Endothelial cell (in vitro differentiated cells): Measurements from ENCODE around the gene PARD3B. TPM values are rescaled to one million over a fixed set of nuclear protein-coding genes. Genes with fewer than 3 reads are reported as not detected.

ENCODE experiments used
- DNase-seq: peaks from one replicate; pipeline ENCODE4 v3.0.0; 2021; ENCODE audit warnings: low spot score
- H3K27ac Mint-ChIP-seq: one replicate; pipeline ENCODE4 v1.8.0; 2021; ENCODE audit warnings: mixed read lengths, inconsistent platforms; ENCODE audit not compliant: unreplicated experiment
- H3K27me3 Mint-ChIP-seq: one replicate; pipeline ENCODE4 v1.8.0; 2021; ENCODE audit warnings: mild to moderate bottlenecking, moderate library complexity, mixed read lengths, inconsistent platforms; ENCODE audit not compliant: unreplicated experiment
- H3K36me3 Mint-ChIP-seq: one replicate; pipeline ENCODE4 v1.8.0; 2021; ENCODE audit warnings: mild to moderate bottlenecking, low read depth, mixed read lengths, inconsistent platforms; ENCODE audit not compliant: unreplicated experiment
- H3K4me1 Mint-ChIP-seq: one replicate; pipeline ENCODE4 v1.8.0; 2021; ENCODE audit warnings: mild to moderate bottlenecking, mixed read lengths, inconsistent platforms; ENCODE audit not compliant: unreplicated experiment
- H3K4me3 Mint-ChIP-seq: one replicate; pipeline ENCODE4 v1.8.0; 2021; ENCODE audit warnings: mild to moderate bottlenecking, mixed read lengths, inconsistent platforms; ENCODE audit not compliant: unreplicated experiment
- H3K9me3 Mint-ChIP-seq: one replicate; pipeline ENCODE4 v1.8.0; 2021; ENCODE audit warnings: mixed read lengths, inconsistent platforms; ENCODE audit not compliant: unreplicated experiment
- total RNA-seq: library from RNA; stranded (reverse); fragmentation: NEBNext Ultra II Directional; extraction: Animal tissue kit (Norgen Biotek cat#: 25700); gene quantifications from one replicate; pipeline ENCODE4 v1.2.1, GENCODE V29; 2021; ENCODE audit not compliant: unreplicated experiment
- TF ChIP-seq, protein P1 (sequence below): fragments of 200-600 bp; sonication (generic); IDR thresholded peaks from one replicate; pipeline ENCODE4 v1.5.0; 2021; ENCODE audit warnings: antibody characterized with exemption; ENCODE audit not compliant: unreplicated experiment

PARD3B gene
- total RNA-seq, 1 donor from 2014 or later, result 17.4 TPM

DNA sequence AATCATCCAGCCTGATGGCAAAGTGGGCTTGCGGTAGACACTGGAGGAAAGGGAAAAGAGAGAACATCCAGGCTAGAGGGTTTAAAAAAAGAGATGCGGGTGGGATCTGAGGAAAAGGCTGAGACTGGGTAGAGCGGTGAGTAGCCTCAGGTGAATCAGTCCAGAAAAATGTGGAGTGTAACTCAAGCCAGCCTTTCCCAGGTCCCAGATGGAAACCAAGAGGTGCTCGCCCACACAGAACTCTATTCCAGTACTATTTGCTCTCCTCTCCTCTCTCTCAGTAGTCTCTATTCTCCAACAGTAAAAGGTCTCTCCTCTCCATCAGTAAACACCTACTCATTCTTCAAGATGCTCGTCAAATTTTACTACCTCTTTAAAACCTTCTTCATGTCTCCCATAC lies 1098.7 kb downstream of the PARD3B start:
- H3K27ac Mint-ChIP-seq, result no peak overlapping the region
- DNase-seq, result no peak
- peaks cover 8% of the 10 kb centered on the region for H3K36me3 Mint-ChIP-seq
- no peaks in the 10 kb centered on the region for H3K9me3 Mint-ChIP-seq
- no peak overlapping the region for H3K4me3 Mint-ChIP-seq
- peaks cover 16% of the 10 kb centered on the region for H3K4me1 Mint-ChIP-seq
- TF ChIP-seq, protein P1, sequence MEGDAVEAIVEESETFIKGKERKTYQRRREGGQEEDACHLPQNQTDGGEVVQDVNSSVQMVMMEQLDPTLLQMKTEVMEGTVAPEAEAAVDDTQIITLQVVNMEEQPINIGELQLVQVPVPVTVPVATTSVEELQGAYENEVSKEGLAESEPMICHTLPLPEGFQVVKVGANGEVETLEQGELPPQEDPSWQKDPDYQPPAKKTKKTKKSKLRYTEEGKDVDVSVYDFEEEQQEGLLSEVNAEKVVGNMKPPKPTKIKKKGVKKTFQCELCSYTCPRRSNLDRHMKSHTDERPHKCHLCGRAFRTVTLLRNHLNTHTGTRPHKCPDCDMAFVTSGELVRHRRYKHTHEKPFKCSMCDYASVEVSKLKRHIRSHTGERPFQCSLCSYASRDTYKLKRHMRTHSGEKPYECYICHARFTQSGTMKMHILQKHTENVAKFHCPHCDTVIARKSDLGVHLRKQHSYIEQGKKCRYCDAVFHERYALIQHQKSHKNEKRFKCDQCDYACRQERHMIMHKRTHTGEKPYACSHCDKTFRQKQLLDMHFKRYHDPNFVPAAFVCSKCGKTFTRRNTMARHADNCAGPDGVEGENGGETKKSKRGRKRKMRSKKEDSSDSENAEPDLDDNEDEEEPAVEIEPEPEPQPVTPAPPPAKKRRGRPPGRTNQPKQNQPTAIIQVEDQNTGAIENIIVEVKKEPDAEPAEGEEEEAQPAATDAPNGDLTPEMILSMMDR, result no peak
- peaks cover 6% of the 10 kb centered on the region for H3K27me3 Mint-ChIP-seq

DNA sequence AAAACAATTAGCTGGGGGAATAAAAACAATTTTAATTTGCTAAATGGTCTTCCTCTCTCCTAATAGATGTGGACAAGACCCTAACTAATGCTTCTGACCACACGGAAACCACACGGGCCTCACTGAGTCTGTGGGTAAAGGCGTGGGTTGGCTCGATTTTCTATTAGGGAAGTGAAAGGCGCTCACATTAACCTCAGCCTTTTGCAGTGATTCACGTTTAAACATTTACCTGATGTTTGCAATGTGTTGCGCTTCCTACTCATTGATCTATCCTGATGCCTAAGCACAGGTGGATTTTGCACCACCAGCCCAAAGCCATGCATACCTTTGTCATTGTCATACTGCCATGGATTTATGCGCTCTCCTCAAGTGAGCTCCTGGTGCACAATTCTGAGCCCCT lies 1101.4 kb downstream of the PARD3B start:
- Mint-ChIP-seq H3K27me3 (peaks cover 8% of the 10 kb centered on the region), H3K4me3 (no peak overlapping the region), H3K4me1 (peaks cover 32% of the 10 kb centered on the region), H3K27ac (no peak overlapping the region), H3K9me3 (no peaks in the 10 kb centered on the region), H3K36me3 (no peaks in the 10 kb centered on the region)
- DNase-seq, result no peak
- TF ChIP-seq, protein P1, result no peak

DNA sequence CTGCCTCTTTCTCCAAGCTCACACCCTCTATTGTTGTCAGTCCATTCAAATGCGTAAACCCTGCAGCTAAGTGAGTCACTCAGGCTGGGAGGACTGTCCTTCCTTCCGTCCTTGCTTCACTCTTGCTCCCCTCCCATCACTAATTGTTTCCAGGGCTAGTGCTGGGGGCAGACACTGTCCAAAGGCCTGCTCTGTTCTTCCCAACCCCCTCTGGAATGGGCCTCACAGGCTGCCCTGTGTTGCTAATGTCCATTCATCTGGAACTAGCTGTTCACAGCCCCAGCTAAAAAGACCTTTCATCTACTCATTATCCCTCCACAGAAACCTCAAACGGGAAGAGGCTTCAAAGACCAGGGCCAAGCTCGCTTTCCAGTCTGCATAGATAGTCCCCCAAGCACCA lies 1105.2 kb downstream of the PARD3B start:
- H3K4me1 Mint-ChIP-seq, result peaks cover 17% of the 10 kb centered on the region
- H3K36me3 Mint-ChIP-seq, result no peaks in the 10 kb centered on the region
- no peaks in the 10 kb centered on the region for H3K9me3 Mint-ChIP-seq
- H3K4me3 Mint-ChIP-seq, result no peak overlapping the region
- H3K27ac Mint-ChIP-seq, result no peak overlapping the region
- TF ChIP-seq, protein P1, result no peak
- no peak for DNase-seq
- peaks cover 3% of the 10 kb centered on the region for H3K27me3 Mint-ChIP-seq

DNA sequence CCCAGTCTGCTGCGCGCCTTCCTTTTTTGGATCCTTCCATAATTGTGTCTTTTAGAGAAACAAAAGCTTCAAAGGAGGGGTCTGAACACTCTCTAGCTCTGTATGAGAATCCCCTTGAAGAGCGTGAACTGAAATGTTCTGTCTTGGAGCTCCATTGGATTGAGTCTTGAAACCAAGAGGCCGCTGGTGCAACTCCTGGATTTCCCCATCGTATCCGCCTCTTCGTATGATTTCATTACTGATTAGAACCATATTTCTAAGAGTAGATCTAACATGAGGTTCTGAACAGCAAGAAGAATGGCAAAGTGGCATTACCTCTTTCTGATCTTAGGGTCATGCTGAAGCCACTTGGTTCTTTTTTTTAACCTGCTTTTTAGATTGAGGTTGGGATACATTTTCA lies 1105.7 kb downstream of the PARD3B start:
- no peaks in the 10 kb centered on the region for H3K36me3 Mint-ChIP-seq
- peaks cover 3% of the 10 kb centered on the region for H3K27me3 Mint-ChIP-seq
- DNase-seq, result no peak
- peaks cover 17% of the 10 kb centered on the region for H3K4me1 Mint-ChIP-seq
- no peak overlapping the region for H3K4me3 Mint-ChIP-seq
- no peak overlapping the region for H3K27ac Mint-ChIP-seq
- TF ChIP-seq, protein P1, result no peak
- no peaks in the 10 kb centered on the region for H3K9me3 Mint-ChIP-seq

DNA sequence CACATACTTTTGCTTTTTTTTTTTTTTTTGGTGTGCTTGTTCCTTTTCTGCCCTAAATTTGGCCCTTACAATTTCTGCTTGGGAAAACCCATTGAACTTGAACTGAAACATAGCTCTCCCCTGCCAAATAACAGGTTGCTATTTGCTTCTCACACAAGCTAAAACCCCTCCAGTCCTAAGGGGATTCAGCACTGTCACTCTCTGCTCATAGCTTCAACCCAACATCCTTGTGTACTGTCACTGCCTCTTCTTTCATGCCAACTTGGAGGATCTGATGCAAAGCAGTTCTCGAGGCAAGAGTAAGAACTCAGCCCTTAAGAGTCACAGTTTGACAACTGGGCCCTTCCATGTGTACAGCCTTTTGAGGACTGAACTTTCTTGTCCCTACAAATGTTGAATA lies 1106.4 kb downstream of the PARD3B start:
- peaks cover 3% of the 10 kb centered on the region for H3K27me3 Mint-ChIP-seq
- no peaks in the 10 kb centered on the region for H3K9me3 Mint-ChIP-seq
- H3K4me3 Mint-ChIP-seq, result no peak overlapping the region
- peaks cover 17% of the 10 kb centered on the region for H3K4me1 Mint-ChIP-seq
- H3K27ac Mint-ChIP-seq, result no peak overlapping the region
- TF ChIP-seq, protein P1, result no peak
- DNase-seq, result no peak
- no peaks in the 10 kb centered on the region for H3K36me3 Mint-ChIP-seq
